Measurements from ENCODE around the gene SPTLC1. TPM values are rescaled to one million over a fixed set of nuclear protein-coding genes. Genes with fewer than 3 reads are reported as not detected.
"Not testable (repeated sequence)": the region's sequence is repeated elsewhere in the genome, so short reads cannot be mapped to it uniquely, and the experiment has no call there.

The SPTLC1 gene
- total RNA-seq, 1 experiment from 2014 or later = 58.8 TPM

- ChIA-PET POLR2A (no interaction called here), CTCF (no interaction called here)
- Histone ChIP-seq H3K9me3 (ENCODE audit: control insufficient read depth, insufficient read depth, low read depth, low read length) (no peaks in the 10 kb centered on the region), H3K27ac (ENCODE audit: low read length) (no peak overlapping the region), H3K4me3 (ENCODE audit: low read depth in 2 of 2, low read length in 2 of 2) (no peak overlapping the region), H3K36me3 (ENCODE audit: control insufficient read depth, insufficient read depth, low read length) (no peaks in the 10 kb centered on the region), H3K27me3 (ENCODE audit: control insufficient read depth, insufficient read depth, low read length) (no peaks in the 10 kb centered on the region), H3K4me1 (ENCODE audit: control insufficient read depth, insufficient read depth, low read length) (no peaks in the 10 kb centered on the region)
- no TSS peak for BruUV-seq (replicated peaks)
- TF ChIP-seq CTCF (IDR thresholded peaks at IDR 0.05) (no peak), TCF7L2 (IDR thresholded peaks at IDR 0.05; ENCODE audit: low read depth, low read length) (no peak), SIN3A (IDR thresholded peaks at IDR 0.05; ENCODE audit: borderline replicate concordance, insufficient read depth, low read depth, low read length) (no peak), REST (IDR thresholded peaks at IDR 0.05; ENCODE audit: insufficient read depth in 1 of 2, low read depth in 2 of 2, low read length in 1 of 2) (no peak), POLR2AphosphoS5 (IDR thresholded peaks at IDR 0.05; ENCODE audit: low read depth, low read length) (no peak)
- ATAC-seq (no peak), DNase-seq (ENCODE audit: low read depth, low spot score) (no peak)
- intact Hi-C loops (cut with micrococcal nuclease; ENCODE audit: unreplicated experiment) (no loop called here), in situ Hi-C loops (cut with HindIII; ENCODE audit: low pct_unique_long_range_greater_than_20kb, low sequenced_read_pairs) (no loop called here)
Measured at GRCh38 chr9:92019658-92020057, 95.6 kb downstream of the SPTLC1 start.

- Histone ChIP-seq H3K9me3 (ENCODE audit: control insufficient read depth, insufficient read depth, low read depth, low read length) (no peaks in the 10 kb centered on the region), H3K4me3 (ENCODE audit: low read depth in 2 of 2, low read length in 2 of 2) (no peak overlapping the region), H3K27ac (ENCODE audit: low read length) (no peak overlapping the region), H3K36me3 (ENCODE audit: control insufficient read depth, insufficient read depth, low read length) (no peaks in the 10 kb centered on the region), H3K27me3 (ENCODE audit: control insufficient read depth, insufficient read depth, low read length) (no peaks in the 10 kb centered on the region), H3K4me1 (ENCODE audit: control insufficient read depth, insufficient read depth, low read length) (no peaks in the 10 kb centered on the region)
- POLR2A ChIA-PET = no interaction called here
- no TSS peak for BruUV-seq (replicated peaks)
- no peak for DNase-seq (ENCODE audit: low read depth, low spot score)
- ATAC-seq = no peak
- TF ChIP-seq POLR2AphosphoS5 (IDR thresholded peaks at IDR 0.05; ENCODE audit: low read depth, low read length) (no peak), SIN3A (IDR thresholded peaks at IDR 0.05; ENCODE audit: borderline replicate concordance, insufficient read depth, low read depth, low read length) (no peak), CTCF (IDR thresholded peaks at IDR 0.05) (no peak), TCF7L2 (IDR thresholded peaks at IDR 0.05; ENCODE audit: low read depth, low read length) (no peak), REST (IDR thresholded peaks at IDR 0.05; ENCODE audit: insufficient read depth in 1 of 2, low read depth in 2 of 2, low read length in 1 of 2) (no peak)
- intact Hi-C loops (cut with micrococcal nuclease; ENCODE audit: unreplicated experiment) (no loop called here), in situ Hi-C loops (cut with HindIII; ENCODE audit: low pct_unique_long_range_greater_than_20kb, low sequenced_read_pairs) (no loop called here)
- CTCF ChIA-PET = no interaction called here
Measured at GRCh38 chr9:92010705-92011536, 104.3 kb downstream of the SPTLC1 start.

GRCh38 chr9:92010253-92010652, 105.0 kb downstream of the SPTLC1 start:
- CTCF ChIA-PET; in situ Hi-C loops (cut with HindIII; ENCODE audit: low pct_unique_long_range_greater_than_20kb, low sequenced_read_pairs); intact Hi-C loops (cut with micrococcal nuclease; ENCODE audit: unreplicated experiment); ATAC-seq; POLR2A ChIA-PET; H3K27ac ChIP-seq (ENCODE audit: low read length); BruUV-seq (replicated peaks); H3K36me3 ChIP-seq (ENCODE audit: control insufficient read depth, insufficient read depth, low read length); H3K4me3 ChIP-seq (ENCODE audit: low read depth in 2 of 2, low read length in 2 of 2); H3K27me3 ChIP-seq (ENCODE audit: control insufficient read depth, insufficient read depth, low read length); H3K4me1 ChIP-seq (ENCODE audit: control insufficient read depth, insufficient read depth, low read length); H3K9me3 ChIP-seq (ENCODE audit: control insufficient read depth, insufficient read depth, low read depth, low read length); DNase-seq (ENCODE audit: low read depth, low spot score): not testable (repeated sequence)

Data from Panc1 (cell line).